SK-N-MC (cell line): ENCODE results near the gene ZNF624.

Experiments used
- EZH2 ChIP-seq: fragments of 200-600 bp; sonication (generic); IDR thresholded peaks from one replicate; pipeline ENCODE4 v1.6.1; 2017; ENCODE audit warnings: antibody characterized with exemption
- POLR2AphosphoS5 ChIP-seq: IDR thresholded peaks from 2 replicates; pipeline ENCODE4 v1.6.1; 2012; ENCODE audit warnings: mild to moderate bottlenecking, low read depth, low read length, borderline replicate concordance

DNA sequence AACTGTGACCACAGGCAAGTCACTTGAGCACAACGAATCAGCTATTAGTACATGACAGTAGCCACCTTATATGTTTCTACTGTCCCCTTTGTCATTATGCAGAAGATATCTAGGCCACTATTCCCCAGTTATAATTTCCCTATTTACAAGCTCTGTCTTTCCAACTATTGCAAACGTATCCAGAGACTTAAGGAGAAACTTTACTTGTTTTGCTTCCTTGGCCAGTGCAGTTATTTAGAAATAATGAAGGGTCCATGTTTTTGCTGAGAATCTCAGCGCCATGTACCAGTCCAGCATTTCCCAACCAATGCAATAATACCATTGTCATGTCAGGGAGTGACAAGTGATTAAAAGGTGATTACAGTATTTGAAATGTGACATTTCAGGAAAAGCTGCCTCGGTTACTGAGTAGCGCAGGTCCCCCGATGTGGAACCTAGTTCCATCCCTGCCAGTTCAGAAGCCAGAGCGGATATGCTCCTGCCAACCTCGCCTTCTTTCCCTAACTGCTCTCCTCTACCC lies 743 bp downstream of the ZNF624 start:
- no peak for TF ChIP-seq POLR2AphosphoS5
- no peak for TF ChIP-seq EZH2
